ENCODE data around the gene NIT2.

NIT2 gene

GRCh38 chr3:100352296-100353231, 18.0 kb downstream of the NIT2 start:
- in situ Hi-C loops (cut with MboI; ENCODE audit: low sequenced_read_pairs, unreplicated experiment): no loop called here
- TF ChIP-seq CTCF (IDR thresholded peaks at IDR 0.05; ENCODE audit: borderline replicate concordance, control extremely low read depth, extremely low read depth, insufficient read depth, missing control alignments): no peak
- DNase-seq (ENCODE audit: low spot score): no peak

GRCh38 chr3:100354850-100355249, 20.3 kb downstream of the NIT2 start:
- DNase-seq (ENCODE audit: low spot score): no peak
- no peak for TF ChIP-seq CTCF (IDR thresholded peaks at IDR 0.05; ENCODE audit: borderline replicate concordance, control extremely low read depth, extremely low read depth, insufficient read depth, missing control alignments)
- in situ Hi-C loops (cut with MboI; ENCODE audit: low sequenced_read_pairs, unreplicated experiment): no loop called here

- DNase-seq (ENCODE audit: low spot score): no peak
- in situ Hi-C loops (cut with MboI; ENCODE audit: low sequenced_read_pairs, unreplicated experiment): no loop called here
- TF ChIP-seq CTCF (IDR thresholded peaks at IDR 0.05; ENCODE audit: borderline replicate concordance, control extremely low read depth, extremely low read depth, insufficient read depth, missing control alignments): no peak
Observed at GRCh38 chr3:100358413-100358812, 23.9 kb downstream of the NIT2 start.

GRCh38 chr3:100359035-100359434, 24.5 kb downstream of the NIT2 start:
- DNase-seq (ENCODE audit: low spot score): no peak
- in situ Hi-C loops (cut with MboI; ENCODE audit: low sequenced_read_pairs, unreplicated experiment): no loop called here
- TF ChIP-seq CTCF (IDR thresholded peaks at IDR 0.05; ENCODE audit: borderline replicate concordance, control extremely low read depth, extremely low read depth, insufficient read depth, missing control alignments): no peak

GRCh38 chr3:100360757-100361496, 26.4 kb downstream of the NIT2 start:
- in situ Hi-C loops (cut with MboI; ENCODE audit: low sequenced_read_pairs, unreplicated experiment): no loop called here

More at GRCh38 chr3:100360757-100361496, 26.4 kb downstream of the NIT2 start:
- DNase-seq (ENCODE audit: low spot score): no peak
- no peak for TF ChIP-seq CTCF (IDR thresholded peaks at IDR 0.05; ENCODE audit: borderline replicate concordance, control extremely low read depth, extremely low read depth, insufficient read depth, missing control alignments)

All from GM13976 (cell line).